Measurements from ENCODE around the gene ACP1.

DNA sequence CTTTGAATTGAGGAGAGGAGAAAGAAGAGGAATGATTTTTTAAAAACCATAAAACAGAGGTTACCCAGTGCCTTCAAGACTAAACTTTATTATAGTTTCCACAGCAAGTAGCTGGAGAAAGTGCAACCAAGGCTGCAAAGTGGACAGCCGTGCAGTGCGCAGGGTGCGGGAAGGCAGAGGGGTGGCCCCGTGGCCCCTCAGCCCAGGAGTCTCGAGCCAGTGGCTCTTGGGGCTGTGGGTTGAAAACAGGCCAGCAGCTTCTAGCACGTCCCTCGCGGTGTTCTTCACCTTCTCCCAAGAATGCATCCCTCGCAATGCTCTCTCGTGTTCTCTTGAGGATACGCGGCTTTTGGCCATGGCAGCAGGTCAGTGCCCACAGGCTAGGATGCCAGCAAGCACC, 51.6 kb downstream of the ACP1 start:
- TF ChIP-seq, protein P1, sequence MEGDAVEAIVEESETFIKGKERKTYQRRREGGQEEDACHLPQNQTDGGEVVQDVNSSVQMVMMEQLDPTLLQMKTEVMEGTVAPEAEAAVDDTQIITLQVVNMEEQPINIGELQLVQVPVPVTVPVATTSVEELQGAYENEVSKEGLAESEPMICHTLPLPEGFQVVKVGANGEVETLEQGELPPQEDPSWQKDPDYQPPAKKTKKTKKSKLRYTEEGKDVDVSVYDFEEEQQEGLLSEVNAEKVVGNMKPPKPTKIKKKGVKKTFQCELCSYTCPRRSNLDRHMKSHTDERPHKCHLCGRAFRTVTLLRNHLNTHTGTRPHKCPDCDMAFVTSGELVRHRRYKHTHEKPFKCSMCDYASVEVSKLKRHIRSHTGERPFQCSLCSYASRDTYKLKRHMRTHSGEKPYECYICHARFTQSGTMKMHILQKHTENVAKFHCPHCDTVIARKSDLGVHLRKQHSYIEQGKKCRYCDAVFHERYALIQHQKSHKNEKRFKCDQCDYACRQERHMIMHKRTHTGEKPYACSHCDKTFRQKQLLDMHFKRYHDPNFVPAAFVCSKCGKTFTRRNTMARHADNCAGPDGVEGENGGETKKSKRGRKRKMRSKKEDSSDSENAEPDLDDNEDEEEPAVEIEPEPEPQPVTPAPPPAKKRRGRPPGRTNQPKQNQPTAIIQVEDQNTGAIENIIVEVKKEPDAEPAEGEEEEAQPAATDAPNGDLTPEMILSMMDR (IDR thresholded peaks at IDR 0.05) = no peak
- no peak for TF ChIP-seq POLR2A (IDR thresholded peaks at IDR 0.05)
- TF ChIP-seq POLR2AphosphoS5 (IDR thresholded peaks at IDR 0.05; ENCODE audit: insufficient read depth in 1 of 2, low read depth in 1 of 2) = no peak
